DND-41 (cell line): ENCODE results near the gene LMO2.

Experiments used
- ATAC-seq: fragments of 200-7000 bp; cut with Tn5 transposase; 3 replicates; pipeline ENCODE4 v1.9.1; 2021; ENCODE audit warnings: low read depth; ENCODE audit not compliant: insufficient read depth
- DNase-seq: peaks from one replicate; pipeline ENCODE4 v3.0.0-alpha.2; 2020
- H2AFZ ChIP-seq: 2 replicates; pipeline ENCODE4 v1.6.0; 2012; ENCODE audit warnings: low read depth, low read length
- H3K27ac ChIP-seq: 2 replicates; pipeline ENCODE4 v1.5.1; 2012; ENCODE audit warnings: low read length, inconsistent platforms
- H3K27me3 ChIP-seq: fragments of 200-600 bp; sonication (generic); 2 replicates; pipeline ENCODE4 v1.6.0; 2012; ENCODE audit warnings: low read length, mild to moderate bottlenecking, inconsistent platforms; ENCODE audit not compliant: insufficient read depth, poor library complexity
- H3K36me3 ChIP-seq: 2 replicates; pipeline ENCODE4 v1.5.1; 2012; ENCODE audit warnings: low read length, inconsistent platforms; ENCODE audit not compliant: insufficient read depth
- H3K4me1 ChIP-seq: 2 replicates; pipeline ENCODE4 v1.5.1; 2012; ENCODE audit warnings: mild to moderate bottlenecking, low read length; ENCODE audit not compliant: insufficient read depth
- H3K4me2 ChIP-seq: 2 replicates; pipeline ENCODE4 v1.6.0; 2012; ENCODE audit warnings: mild to moderate bottlenecking, moderate library complexity, low read length, inconsistent platforms; ENCODE audit not compliant: insufficient read depth
- H3K4me3 ChIP-seq, 2 experiments: fragments of 200-600 bp in 1 of 2; shearing (Covaris generic) in 1 of 2; 2 replicates each; pipeline ENCODE4 v1.5.1; 2012 to 2016; ENCODE audit warnings: inconsistent platforms in 2 of 2, low read length in 2 of 2, mild to moderate bottlenecking in 2 of 2, low read depth in 1 of 2, moderate library complexity in 1 of 2
- H3K79me2 ChIP-seq: 2 replicates; pipeline ENCODE4 v1.6.0; 2012; ENCODE audit warnings: low read length, inconsistent platforms; ENCODE audit not compliant: insufficient read depth
- H3K9ac ChIP-seq: 2 replicates; pipeline ENCODE4 v1.6.0; 2012; ENCODE audit warnings: low read depth, mild to moderate bottlenecking, inconsistent platforms, low read length, moderate library complexity
- H3K9me3 ChIP-seq: 2 replicates; pipeline ENCODE4 v1.5.1; 2012; ENCODE audit warnings: low read length, moderate library complexity, mild to moderate bottlenecking, inconsistent platforms; ENCODE audit not compliant: insufficient read depth, severe bottlenecking
- H4K20me1 ChIP-seq: 2 replicates; pipeline ENCODE4 v1.6.0; 2012; ENCODE audit warnings: low read length; ENCODE audit not compliant: insufficient read depth
- EZH2 ChIP-seq: IDR thresholded peaks from 3 replicates; pipeline ENCODE4 v1.6.1; 2012; ENCODE audit warnings: borderline replicate concordance, low read depth, mild to moderate bottlenecking, moderate library complexity, low read length, inconsistent platforms; ENCODE audit not compliant: severe bottlenecking
- TF ChIP-seq, protein P1 (sequence below): IDR thresholded peaks from 2 replicates; pipeline ENCODE4 v1.5.1; 2012; ENCODE audit warnings: borderline replicate concordance, low read length, moderate library complexity, mild to moderate bottlenecking; ENCODE audit not compliant: poor library complexity, severe bottlenecking; ENCODE audit errors: extremely low read depth

LMO2 gene

DNA sequence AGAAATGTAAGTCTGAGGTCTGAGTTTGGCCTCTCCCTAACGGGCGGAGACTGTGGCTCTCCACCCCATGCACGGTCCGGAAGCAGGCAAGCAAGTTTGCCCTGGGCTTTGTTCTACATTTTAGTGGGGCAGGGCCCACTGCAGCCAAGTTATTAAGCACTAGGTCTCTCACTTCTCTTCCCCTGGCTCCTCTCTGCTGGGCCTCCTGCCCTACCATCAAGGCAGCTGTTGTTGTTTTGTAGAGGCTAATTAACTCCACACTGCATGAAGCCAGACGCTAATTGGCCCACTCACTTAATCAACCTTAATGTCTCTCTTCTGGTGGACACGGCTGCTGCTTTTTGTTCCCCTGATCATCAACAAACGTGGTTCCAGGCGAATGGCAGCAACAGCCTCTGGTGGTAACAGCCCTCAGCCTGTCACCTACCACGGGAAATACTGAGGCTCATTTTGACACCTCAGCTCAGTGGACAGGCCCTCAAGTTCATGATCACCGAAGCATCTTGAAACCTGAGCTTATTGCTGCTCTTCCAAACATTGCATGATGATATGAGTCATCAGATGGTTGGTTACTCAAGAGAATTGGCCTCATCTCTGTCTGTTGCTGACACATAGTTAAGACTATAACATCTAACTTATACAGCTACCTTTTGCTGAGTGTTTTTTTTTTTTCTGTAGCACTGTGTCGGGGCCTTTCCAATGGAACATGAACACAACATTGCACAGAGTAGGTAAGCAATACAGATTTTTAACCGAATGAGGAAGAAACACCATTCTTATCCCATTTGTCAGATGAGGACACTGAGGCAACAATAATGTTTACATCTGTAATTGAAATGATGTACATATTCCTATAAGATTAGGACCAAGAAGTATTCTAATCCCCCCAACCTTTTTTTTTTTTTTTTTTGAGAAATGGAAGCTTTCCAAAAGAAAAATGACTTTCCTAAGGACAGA, 20.8 kb upstream of the LMO2 start:
- no peak overlapping the region for H3K9ac ChIP-seq
- no peak overlapping the region for H3K4me2 ChIP-seq
- no peaks in the 10 kb centered on the region for H4K20me1 ChIP-seq
- ATAC-seq (no peak), DNase-seq (no peak)
- no peak overlapping the region for H3K4me3 ChIP-seq
- H3K4me1 ChIP-seq: no peaks in the 10 kb centered on the region
- H3K9me3 ChIP-seq: no peaks in the 10 kb centered on the region
- H3K79me2 ChIP-seq: no peaks in the 10 kb centered on the region
- no peak overlapping the region for H2AFZ ChIP-seq
- no peaks in the 10 kb centered on the region for H3K36me3 ChIP-seq
- no peak overlapping the region for H3K27ac ChIP-seq
- peaks cover 4% of the 10 kb centered on the region for H3K27me3 ChIP-seq
- TF ChIP-seq, protein P1, sequence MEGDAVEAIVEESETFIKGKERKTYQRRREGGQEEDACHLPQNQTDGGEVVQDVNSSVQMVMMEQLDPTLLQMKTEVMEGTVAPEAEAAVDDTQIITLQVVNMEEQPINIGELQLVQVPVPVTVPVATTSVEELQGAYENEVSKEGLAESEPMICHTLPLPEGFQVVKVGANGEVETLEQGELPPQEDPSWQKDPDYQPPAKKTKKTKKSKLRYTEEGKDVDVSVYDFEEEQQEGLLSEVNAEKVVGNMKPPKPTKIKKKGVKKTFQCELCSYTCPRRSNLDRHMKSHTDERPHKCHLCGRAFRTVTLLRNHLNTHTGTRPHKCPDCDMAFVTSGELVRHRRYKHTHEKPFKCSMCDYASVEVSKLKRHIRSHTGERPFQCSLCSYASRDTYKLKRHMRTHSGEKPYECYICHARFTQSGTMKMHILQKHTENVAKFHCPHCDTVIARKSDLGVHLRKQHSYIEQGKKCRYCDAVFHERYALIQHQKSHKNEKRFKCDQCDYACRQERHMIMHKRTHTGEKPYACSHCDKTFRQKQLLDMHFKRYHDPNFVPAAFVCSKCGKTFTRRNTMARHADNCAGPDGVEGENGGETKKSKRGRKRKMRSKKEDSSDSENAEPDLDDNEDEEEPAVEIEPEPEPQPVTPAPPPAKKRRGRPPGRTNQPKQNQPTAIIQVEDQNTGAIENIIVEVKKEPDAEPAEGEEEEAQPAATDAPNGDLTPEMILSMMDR: no peak
- no peak for TF ChIP-seq EZH2

DNA sequence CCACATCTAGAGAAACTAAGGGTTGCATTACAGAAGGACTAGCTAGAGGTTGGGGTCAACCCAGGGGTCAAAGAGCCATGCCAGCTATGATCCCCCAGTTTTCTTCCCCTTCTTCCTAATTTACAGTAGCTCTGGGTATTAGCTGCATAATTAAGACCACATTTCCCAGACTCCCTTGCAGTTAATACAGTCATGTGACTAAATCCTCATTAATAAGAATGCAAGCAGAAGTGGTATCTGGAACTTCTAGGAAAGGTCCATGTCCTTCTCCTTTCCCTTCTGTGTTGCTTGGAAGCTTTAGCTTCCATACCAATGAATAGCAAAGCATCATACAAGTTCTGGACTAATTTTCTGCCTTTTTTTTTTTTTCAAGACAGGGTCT, 19.1 kb upstream of the LMO2 start:
- Histone ChIP-seq H3K9ac (no peak overlapping the region), H3K27me3 (peaks cover 10% of the 10 kb centered on the region), H3K4me3 (no peak overlapping the region), H2AFZ (no peak overlapping the region), H3K9me3 (no peaks in the 10 kb centered on the region), H3K36me3 (no peaks in the 10 kb centered on the region), H3K4me2 (no peak overlapping the region), H4K20me1 (no peaks in the 10 kb centered on the region), H3K79me2 (no peaks in the 10 kb centered on the region), H3K4me1 (no peaks in the 10 kb centered on the region), H3K27ac (no peak overlapping the region)
- DNase-seq: no peak
- TF ChIP-seq, protein P1: no peak
- TF ChIP-seq EZH2: no peak
- ATAC-seq: no peak

DNA sequence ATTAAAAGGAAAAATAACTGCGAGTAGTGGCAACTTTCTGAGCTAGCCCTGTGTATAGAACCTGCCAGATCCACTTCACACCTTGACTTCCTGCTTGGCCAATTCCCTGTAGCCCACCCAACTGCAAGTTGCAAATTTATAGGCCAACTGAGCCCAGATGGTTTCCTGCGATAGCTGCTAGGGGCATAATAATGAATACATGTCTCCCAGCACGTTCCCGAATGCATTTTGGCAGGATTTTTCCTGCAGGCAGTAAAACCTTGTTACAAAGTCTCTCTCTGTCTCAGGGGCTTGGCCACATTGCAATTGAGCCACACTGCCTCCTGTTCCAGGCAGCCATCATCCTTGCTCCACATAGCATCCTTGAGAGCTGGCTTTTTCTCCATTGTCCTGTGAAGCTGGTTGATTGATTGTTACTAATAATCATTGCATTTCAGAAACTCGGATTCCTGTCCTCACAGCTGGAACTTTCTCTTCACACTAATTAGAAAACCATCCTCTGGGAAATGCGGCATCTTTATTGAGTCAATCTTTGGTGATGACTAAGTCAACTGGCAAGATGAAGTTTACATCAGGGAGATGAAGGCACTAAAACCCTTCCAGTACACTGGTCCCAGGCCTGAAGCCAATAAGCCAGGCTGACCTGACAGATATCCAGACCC, 18.6 kb upstream of the LMO2 start:
- Histone ChIP-seq H4K20me1 (no peaks in the 10 kb centered on the region), H3K9ac (no peak overlapping the region), H2AFZ (no peak overlapping the region), H3K27ac (no peak overlapping the region), H3K4me2 (no peak overlapping the region), H3K4me3 (no peak overlapping the region), H3K79me2 (no peaks in the 10 kb centered on the region), H3K9me3 (no peaks in the 10 kb centered on the region), H3K27me3 (peaks cover 10% of the 10 kb centered on the region), H3K36me3 (no peaks in the 10 kb centered on the region), H3K4me1 (no peaks in the 10 kb centered on the region)
- no peak for ATAC-seq
- TF ChIP-seq, protein P1: no peak
- no peak for TF ChIP-seq EZH2
- DNase-seq: no peak
